Measurements from ENCODE around the gene GRIN2C.

GRIN2C gene

GRCh38 chr17:74822335-74822938 is 37.2 kb downstream of the GRIN2C start:
- TF ChIP-seq CTCF (IDR thresholded peaks at IDR 0.05), result no peak
- no peaks in the 10 kb centered on the region for H3K4me1 ChIP-seq (ENCODE audit: control insufficient read depth in 1 of 2, insufficient read depth in 1 of 2, low read depth in 1 of 2, low read length in 1 of 2)
- no peak overlapping the region for H3K27ac ChIP-seq
- H3K27me3 ChIP-seq, result no peaks in the 10 kb centered on the region
- no peaks in the 10 kb centered on the region for H3K9me3 ChIP-seq
- H3K4me3 ChIP-seq (ENCODE audit: low read depth in 1 of 2, low read length in 1 of 2), result no peak overlapping the region
- peaks cover 87% of the 10 kb centered on the region for H3K36me3 ChIP-seq

- H3K4me3 ChIP-seq (ENCODE audit: low read depth in 1 of 2, low read length in 1 of 2), result no peak overlapping the region
- H3K4me1 ChIP-seq (ENCODE audit: control insufficient read depth in 1 of 2, insufficient read depth in 1 of 2, low read depth in 1 of 2, low read length in 1 of 2), result no peaks in the 10 kb centered on the region
- no peak overlapping the region for H3K27ac ChIP-seq
- H3K9me3 ChIP-seq, result no peaks in the 10 kb centered on the region
- TF ChIP-seq CTCF (IDR thresholded peaks at IDR 0.05), result no peak
- H3K27me3 ChIP-seq, result no peaks in the 10 kb centered on the region
- H3K36me3 ChIP-seq, result peaks cover 92% of the 10 kb centered on the region
These were observed 37.9 kb downstream of the GRIN2C start for GRCh38 chr17:74821655-74822334.

GRCh38 chr17:74819801-74820436 is 39.8 kb downstream of the GRIN2C start:
- Histone ChIP-seq H3K4me3 (ENCODE audit: low read depth in 1 of 2, low read length in 1 of 2) (no peak overlapping the region), H3K36me3 (peaks cover 76% of the 10 kb centered on the region), H3K9me3 (no peaks in the 10 kb centered on the region), H3K27ac (no peak overlapping the region), H3K27me3 (no peaks in the 10 kb centered on the region), H3K4me1 (ENCODE audit: control insufficient read depth in 1 of 2, insufficient read depth in 1 of 2, low read depth in 1 of 2, low read length in 1 of 2) (no peaks in the 10 kb centered on the region)
- no peak for TF ChIP-seq CTCF (IDR thresholded peaks at IDR 0.05)

GRCh38 chr17:74818291-74818938 is 41.3 kb downstream of the GRIN2C start:
- Histone ChIP-seq H3K36me3 (peaks cover 65% of the 10 kb centered on the region), H3K27me3 (no peaks in the 10 kb centered on the region), H3K27ac (no peak overlapping the region), H3K9me3 (no peaks in the 10 kb centered on the region), H3K4me1 (ENCODE audit: control insufficient read depth in 1 of 2, insufficient read depth in 1 of 2, low read depth in 1 of 2, low read length in 1 of 2) (peaks cover 8% of the 10 kb centered on the region in 2 experiments), H3K4me3 (ENCODE audit: low read depth in 1 of 2, low read length in 1 of 2) (no peak overlapping the region)
- TF ChIP-seq CTCF (IDR thresholded peaks at IDR 0.05), result no peak

- H3K27ac ChIP-seq, result no peak overlapping the region
- no peaks in the 10 kb centered on the region for H3K27me3 ChIP-seq
- H3K4me1 ChIP-seq (ENCODE audit: control insufficient read depth in 1 of 2, insufficient read depth in 1 of 2, low read depth in 1 of 2, low read length in 1 of 2), result peaks cover 20% of the 10 kb centered on the region in 2 experiments
- H3K36me3 ChIP-seq, result peaks cover 54% of the 10 kb centered on the region
- no peak for TF ChIP-seq CTCF (IDR thresholded peaks at IDR 0.05)
- no peaks in the 10 kb centered on the region for H3K9me3 ChIP-seq
- H3K4me3 ChIP-seq (ENCODE audit: low read depth in 1 of 2, low read length in 1 of 2), result no peak overlapping the region
These were observed 42.6 kb downstream of the GRIN2C start for GRCh38 chr17:74816905-74817620.
